Endothelial cell (in vitro differentiated cells): Measurements from ENCODE around the gene BABAM2. TPM values are rescaled to one million over a fixed set of nuclear protein-coding genes. Genes with fewer than 3 reads are reported as not detected.

Experiments
- DNase-seq: peaks from one replicate; pipeline ENCODE4 v3.0.0; 2021; ENCODE audit warnings: low spot score
- H3K27ac Mint-ChIP-seq: one replicate; pipeline ENCODE4 v1.8.0; 2021; ENCODE audit warnings: mixed read lengths, inconsistent platforms; ENCODE audit not compliant: unreplicated experiment
- H3K27me3 Mint-ChIP-seq: one replicate; pipeline ENCODE4 v1.8.0; 2021; ENCODE audit warnings: mild to moderate bottlenecking, moderate library complexity, mixed read lengths, inconsistent platforms; ENCODE audit not compliant: unreplicated experiment
- H3K36me3 Mint-ChIP-seq: one replicate; pipeline ENCODE4 v1.8.0; 2021; ENCODE audit warnings: mild to moderate bottlenecking, low read depth, mixed read lengths, inconsistent platforms; ENCODE audit not compliant: unreplicated experiment
- H3K4me1 Mint-ChIP-seq: one replicate; pipeline ENCODE4 v1.8.0; 2021; ENCODE audit warnings: mild to moderate bottlenecking, mixed read lengths, inconsistent platforms; ENCODE audit not compliant: unreplicated experiment
- H3K4me3 Mint-ChIP-seq: one replicate; pipeline ENCODE4 v1.8.0; 2021; ENCODE audit warnings: mild to moderate bottlenecking, mixed read lengths, inconsistent platforms; ENCODE audit not compliant: unreplicated experiment
- H3K9me3 Mint-ChIP-seq: one replicate; pipeline ENCODE4 v1.8.0; 2021; ENCODE audit warnings: mixed read lengths, inconsistent platforms; ENCODE audit not compliant: unreplicated experiment
- CTCF ChIP-seq: fragments of 200-600 bp; sonication (generic); IDR thresholded peaks from one replicate; pipeline ENCODE4 v1.5.0; 2021; ENCODE audit warnings: antibody characterized with exemption; ENCODE audit not compliant: unreplicated experiment
- total RNA-seq: library from RNA; stranded (reverse); fragmentation: NEBNext Ultra II Directional; extraction: Animal tissue kit (Norgen Biotek cat#: 25700); gene quantifications from one replicate; pipeline ENCODE4 v1.2.1, GENCODE V29; 2021; ENCODE audit not compliant: unreplicated experiment

BABAM2 gene
- total RNA-seq, 1 donor from 2014 or later, result 40.2 TPM

GRCh38 chr2:27885661-27886060 is 4.9 kb upstream of the BABAM2 start:
- Mint-ChIP-seq H3K4me1 (peaks cover 10% of the 10 kb centered on the region), H3K27me3 (peaks cover 2% of the 10 kb centered on the region), H3K27ac (no peak overlapping the region), H3K36me3 (no peaks in the 10 kb centered on the region), H3K9me3 (no peaks in the 10 kb centered on the region), H3K4me3 (no peak overlapping the region)
- DNase-seq, result no peak
- no peak for TF ChIP-seq CTCF

- Mint-ChIP-seq H3K9me3 (no peaks in the 10 kb centered on the region), H3K4me3 (no peak overlapping the region), H3K27ac (no peak overlapping the region), H3K27me3 (peaks cover 2% of the 10 kb centered on the region), H3K4me1 (peaks cover 16% of the 10 kb centered on the region), H3K36me3 (no peaks in the 10 kb centered on the region)
- DNase-seq, result no peak
- no peak for TF ChIP-seq CTCF
Observed at GRCh38 chr2:27886322-27886721, 4.2 kb upstream of the BABAM2 start.

- DNase-seq, result no peak
- no peak for TF ChIP-seq CTCF
- Mint-ChIP-seq H3K27me3 (peaks cover 2% of the 10 kb centered on the region), H3K27ac (no peak overlapping the region), H3K9me3 (no peaks in the 10 kb centered on the region), H3K4me3 (no peak overlapping the region), H3K36me3 (no peaks in the 10 kb centered on the region), H3K4me1 (peaks cover 21% of the 10 kb centered on the region)
Observed at GRCh38 chr2:27887111-27887510, 3.4 kb upstream of the BABAM2 start.

GRCh38 chr2:27887830-27888229 is 2.7 kb upstream of the BABAM2 start:
- H3K4me3 Mint-ChIP-seq, result no peak overlapping the region
- H3K27ac Mint-ChIP-seq, result no peak overlapping the region
- peaks cover 21% of the 10 kb centered on the region for H3K4me1 Mint-ChIP-seq
- no peaks in the 10 kb centered on the region for H3K36me3 Mint-ChIP-seq
- H3K9me3 Mint-ChIP-seq, result no peaks in the 10 kb centered on the region
- peaks cover 2% of the 10 kb centered on the region for H3K27me3 Mint-ChIP-seq
- no peak for DNase-seq
- no peak for TF ChIP-seq CTCF

- no peaks in the 10 kb centered on the region for H3K9me3 Mint-ChIP-seq
- no peak overlapping the region for H3K4me3 Mint-ChIP-seq
- H3K27me3 Mint-ChIP-seq, result peaks cover 2% of the 10 kb centered on the region
- no peak overlapping the region for H3K27ac Mint-ChIP-seq
- peaks cover 21% of the 10 kb centered on the region for H3K4me1 Mint-ChIP-seq
- no peaks in the 10 kb centered on the region for H3K36me3 Mint-ChIP-seq
- TF ChIP-seq CTCF, result no peak
- no peak for DNase-seq
Observed at GRCh38 chr2:27888790-27889189, 1.7 kb upstream of the BABAM2 start.
